Fibroblast of lung (primary cell): ENCODE data around the gene WDR55. TPM values are rescaled to one million over a fixed set of nuclear protein-coding genes. Genes with fewer than 3 reads are reported as not detected.
A peak's percentile ranks its signal among the peaks of the same experiment; 100 is the strongest.
"Not testable (repeated sequence)": the region's sequence is repeated elsewhere in the genome, so short reads cannot be mapped to it uniquely, and the experiment has no call there.

Experiments used
- DNase-seq, 2 donors: peaks; one replicate each; pipeline versions ENCODE4 v3.0.0 to v3.0.0-alpha.2; 2010; ENCODE audit warnings: low read depth in 2 of 2
- H2AFZ ChIP-seq: 2 replicates; pipeline ENCODE4 v1.5.1; 2012; ENCODE audit warnings: low read length, control low read depth, inconsistent platforms
- H3K27ac ChIP-seq: 2 replicates; pipeline ENCODE4 v1.5.1; 2011; ENCODE audit warnings: low read length, control low read depth; ENCODE audit not compliant: insufficient read depth
- H3K27me3 ChIP-seq: 2 replicates; pipeline ENCODE4 v1.5.1; 2011; ENCODE audit warnings: mild to moderate bottlenecking, low read length; ENCODE audit not compliant: control insufficient read depth, insufficient read depth
- H3K36me3 ChIP-seq: 2 replicates; pipeline ENCODE4 v1.5.1; 2011; ENCODE audit warnings: low read length; ENCODE audit not compliant: control insufficient read depth, insufficient read depth
- H3K4me1 ChIP-seq: 2 replicates; pipeline ENCODE4 v1.5.1; 2011; ENCODE audit warnings: low read length; ENCODE audit not compliant: control insufficient read depth, insufficient read depth; ENCODE audit errors: extremely low read depth
- H3K4me2 ChIP-seq: 2 replicates; pipeline ENCODE4 v1.5.1; 2011; ENCODE audit warnings: low read length, control low read depth; ENCODE audit not compliant: insufficient read depth; ENCODE audit errors: extremely low read depth
- H3K4me3 ChIP-seq, 4 experiments: fragments of 200-600 bp in 1 of 4; sonication (generic) in 1 of 4; replicated peaks in 1 of 4; 2 replicates each; pipeline ENCODE4 v1.5.1; 2011 to 2016; ENCODE audit warnings: low read length in 4 of 4, low read depth in 3 of 4, mild to moderate bottlenecking in 3 of 4, control low read depth in 2 of 4, inconsistent platforms in 1 of 4, mixed read lengths in 1 of 4; ENCODE audit not compliant: insufficient read depth in 1 of 4; ENCODE audit errors: control extremely low read depth in 1 of 4
- H3K79me2 ChIP-seq: 2 replicates; pipeline ENCODE4 v1.5.1; 2012; ENCODE audit warnings: mild to moderate bottlenecking, low read length, inconsistent platforms; ENCODE audit not compliant: control insufficient read depth, insufficient read depth
- H3K9ac ChIP-seq: 2 replicates; pipeline ENCODE4 v1.5.1; 2011; ENCODE audit warnings: mild to moderate bottlenecking, low read length, control low read depth; ENCODE audit not compliant: insufficient read depth
- H3K9me3 ChIP-seq: 2 replicates; pipeline ENCODE4 v1.5.1; 2012; ENCODE audit warnings: low read depth, low read length; ENCODE audit not compliant: control insufficient read depth, insufficient read depth
- H4K20me1 ChIP-seq: 2 replicates; pipeline ENCODE4 v1.5.1; 2011; ENCODE audit warnings: low read length; ENCODE audit not compliant: control insufficient read depth, insufficient read depth; ENCODE audit errors: extremely low read depth
- EZH2 ChIP-seq: IDR thresholded peaks from 2 replicates; pipeline ENCODE4 v1.5.1; 2012; ENCODE audit warnings: low read length, control low read depth, mild to moderate bottlenecking; ENCODE audit errors: missing control alignments
- polyA plus RNA-seq, 2 donors: library from polyadenylated mRNA; depleted of rRNA in 1 of 2; stranded (reverse) in 1 of 2; unstranded in 1 of 2; fragments of >200 nt; gene quantifications; 2 replicates each; pipeline ENCODE4 v1.2.1, GENCODE V29; 2011 to 2012; ENCODE audit warnings: missing spikeins in 1 of 2
- total RNA-seq: library from RNA; depleted of rRNA; stranded (reverse); fragments of >200 nt; gene quantifications from 2 replicates; pipeline ENCODE4 v1.2.1, GENCODE V29; 2014
- TF ChIP-seq, protein P1 (sequence below), 2 donors: IDR thresholded peaks in 1 of 2; conservative IDR thresholded peaks in 1 of 2; 1 replicate in 1 of 2; 2 replicates in 1 of 2; pipeline ENCODE4 v1.5.1; 2011 to 2012; ENCODE audit warnings: low read length in 2 of 2, control low read depth in 1 of 2, inconsistent platforms in 1 of 2, low read depth in 1 of 2, mild to moderate bottlenecking in 1 of 2

Gene WDR55
- total and polyA plus RNA-seq, 2 donors (not counting 1 experiment from before 2014, with no cell fraction given), result 18.8 to 28.4 TPM

DNA sequence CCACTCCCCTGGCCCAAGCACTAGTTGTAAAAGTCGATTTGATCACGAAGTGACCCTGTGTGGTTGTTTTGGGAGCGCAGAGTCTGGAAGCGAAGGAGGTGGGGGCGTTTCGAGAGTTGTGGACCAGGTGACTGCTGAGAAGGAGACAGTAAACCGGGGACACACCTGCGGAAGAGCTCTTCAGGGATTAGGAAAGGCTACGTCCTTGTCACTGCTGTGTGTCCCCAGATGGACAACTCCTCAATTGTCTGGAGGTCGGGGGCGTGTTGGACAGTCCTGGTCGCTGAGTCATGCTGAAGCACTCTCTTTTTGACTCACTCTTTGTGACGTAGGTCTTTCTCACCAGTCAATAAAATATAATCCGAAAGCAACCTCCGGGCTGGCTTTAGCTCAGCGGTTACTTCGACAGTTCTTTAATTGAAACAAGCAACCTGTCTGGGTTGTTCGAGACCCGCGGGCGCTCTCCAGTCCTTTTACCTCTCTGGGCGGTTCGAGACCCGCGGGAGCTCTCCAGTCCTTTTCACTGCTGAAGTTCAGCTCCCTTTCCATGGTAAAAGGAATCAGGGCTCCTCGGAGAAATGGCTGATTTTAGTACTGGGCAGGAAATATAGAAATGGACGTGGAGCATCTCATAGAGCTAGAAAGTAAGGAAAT, 46.3 kb downstream of the WDR55 start:
- H3K9me3 ChIP-seq, result no peaks in the 10 kb centered on the region
- H3K4me1 ChIP-seq, result no peaks in the 10 kb centered on the region
- H3K4me3 ChIP-seq, result peak overlapping the region; percentile 49 to 82 (median 64)
- H3K9ac ChIP-seq, result peak overlapping the region; percentile 37
- H4K20me1 ChIP-seq, result no peaks in the 10 kb centered on the region
- no peaks in the 10 kb centered on the region for H3K27me3 ChIP-seq
- no peaks in the 10 kb centered on the region for H3K79me2 ChIP-seq
- no peak for TF ChIP-seq EZH2
- TF ChIP-seq, protein P1, sequence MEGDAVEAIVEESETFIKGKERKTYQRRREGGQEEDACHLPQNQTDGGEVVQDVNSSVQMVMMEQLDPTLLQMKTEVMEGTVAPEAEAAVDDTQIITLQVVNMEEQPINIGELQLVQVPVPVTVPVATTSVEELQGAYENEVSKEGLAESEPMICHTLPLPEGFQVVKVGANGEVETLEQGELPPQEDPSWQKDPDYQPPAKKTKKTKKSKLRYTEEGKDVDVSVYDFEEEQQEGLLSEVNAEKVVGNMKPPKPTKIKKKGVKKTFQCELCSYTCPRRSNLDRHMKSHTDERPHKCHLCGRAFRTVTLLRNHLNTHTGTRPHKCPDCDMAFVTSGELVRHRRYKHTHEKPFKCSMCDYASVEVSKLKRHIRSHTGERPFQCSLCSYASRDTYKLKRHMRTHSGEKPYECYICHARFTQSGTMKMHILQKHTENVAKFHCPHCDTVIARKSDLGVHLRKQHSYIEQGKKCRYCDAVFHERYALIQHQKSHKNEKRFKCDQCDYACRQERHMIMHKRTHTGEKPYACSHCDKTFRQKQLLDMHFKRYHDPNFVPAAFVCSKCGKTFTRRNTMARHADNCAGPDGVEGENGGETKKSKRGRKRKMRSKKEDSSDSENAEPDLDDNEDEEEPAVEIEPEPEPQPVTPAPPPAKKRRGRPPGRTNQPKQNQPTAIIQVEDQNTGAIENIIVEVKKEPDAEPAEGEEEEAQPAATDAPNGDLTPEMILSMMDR (conservative IDR thresholded peaks at IDR 0.05 in 1 of 2, IDR thresholded peaks at IDR 0.05 in 1 of 2; ENCODE audit: low read depth in 1 of 2, low read length in 2 of 2), result no peak
- no peaks in the 10 kb centered on the region for H3K36me3 ChIP-seq
- H2AFZ ChIP-seq, result peak overlapping the region; percentile 92
- peak overlapping the region; percentile 76 for H3K27ac ChIP-seq
- peak; percentile 95 to 97 for DNase-seq
- H3K4me2 ChIP-seq, result peak overlapping the region; percentile 82

DNA sequence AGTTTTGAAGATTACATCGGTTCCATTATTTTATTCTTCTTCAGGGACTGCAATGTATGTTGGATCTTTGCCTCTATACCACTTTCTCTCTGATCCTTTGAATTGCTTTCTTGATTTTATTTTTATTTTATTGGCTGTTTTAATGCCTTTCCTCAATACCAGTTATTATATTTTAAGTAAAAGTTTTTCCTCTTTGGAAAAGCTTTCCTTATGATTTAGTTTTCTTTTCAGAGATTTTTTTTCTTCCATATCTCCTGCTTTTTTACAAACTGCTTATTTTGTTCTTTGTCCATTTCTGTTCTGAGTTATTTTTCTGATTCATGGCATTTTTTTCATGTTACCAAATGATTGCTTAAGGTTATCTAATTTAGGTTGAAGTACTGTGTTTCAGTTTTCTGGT, 47.1 kb downstream of the WDR55 start:
- no peaks in the 10 kb centered on the region for H3K9me3 ChIP-seq
- no peaks in the 10 kb centered on the region for H3K27me3 ChIP-seq
- H3K79me2 ChIP-seq, result no peaks in the 10 kb centered on the region
- H4K20me1 ChIP-seq, result no peaks in the 10 kb centered on the region
- TF ChIP-seq, protein P1 (conservative IDR thresholded peaks at IDR 0.05 in 1 of 2, IDR thresholded peaks at IDR 0.05 in 1 of 2; ENCODE audit: low read depth in 1 of 2, low read length in 2 of 2), result no peak
- TF ChIP-seq EZH2, result no peak
- H3K36me3 ChIP-seq, result no peaks in the 10 kb centered on the region
- no peaks in the 10 kb centered on the region for H3K4me1 ChIP-seq
- no peak overlapping the region for H2AFZ ChIP-seq
- no peak for DNase-seq
- H3K4me3 ChIP-seq, result peak overlapping the region in 1 of 4 experiments; percentile 82
- no peak overlapping the region for H3K9ac ChIP-seq
- no peak overlapping the region for H3K27ac ChIP-seq
- no peak overlapping the region for H3K4me2 ChIP-seq

DNA sequence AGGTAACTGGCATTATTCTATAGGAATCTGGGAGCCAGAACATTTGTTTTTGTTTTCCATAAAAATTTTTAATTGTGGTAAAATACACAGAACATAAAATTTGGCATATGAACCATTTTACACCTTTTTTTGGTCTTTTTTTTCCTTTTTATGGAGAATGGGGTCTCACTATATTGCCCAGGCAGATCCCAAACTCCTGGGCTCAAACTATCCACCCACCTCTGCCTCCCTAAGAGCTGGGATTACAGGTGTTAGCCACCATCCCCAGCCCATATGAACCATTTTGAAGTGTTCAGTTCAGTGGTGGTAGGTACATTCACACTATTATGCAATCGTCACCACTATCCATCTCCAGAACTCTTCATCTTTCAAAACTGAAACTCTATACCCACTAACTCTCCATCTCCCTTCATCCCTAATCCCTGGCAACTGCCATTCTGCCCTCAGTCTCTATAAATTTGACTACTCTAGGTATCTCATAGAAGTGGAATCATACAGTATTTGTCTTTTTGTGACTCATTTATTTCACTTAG, 48.9 kb downstream of the WDR55 start:
- Histone ChIP-seq H3K9ac (no peak overlapping the region), H3K27ac (no peak overlapping the region), H3K79me2 (no peaks in the 10 kb centered on the region), H3K4me1 (no peaks in the 10 kb centered on the region), H3K36me3 (no peaks in the 10 kb centered on the region), H3K27me3 (no peaks in the 10 kb centered on the region), H3K4me3 (no peak overlapping the region), H2AFZ (no peak overlapping the region), H3K4me2 (no peak overlapping the region), H4K20me1 (no peaks in the 10 kb centered on the region), H3K9me3 (no peaks in the 10 kb centered on the region)
- no peak for DNase-seq
- TF ChIP-seq, protein P1 (conservative IDR thresholded peaks at IDR 0.05 in 1 of 2, IDR thresholded peaks at IDR 0.05 in 1 of 2; ENCODE audit: low read depth in 1 of 2, low read length in 2 of 2), result no peak
- TF ChIP-seq EZH2, result no peak

DNA sequence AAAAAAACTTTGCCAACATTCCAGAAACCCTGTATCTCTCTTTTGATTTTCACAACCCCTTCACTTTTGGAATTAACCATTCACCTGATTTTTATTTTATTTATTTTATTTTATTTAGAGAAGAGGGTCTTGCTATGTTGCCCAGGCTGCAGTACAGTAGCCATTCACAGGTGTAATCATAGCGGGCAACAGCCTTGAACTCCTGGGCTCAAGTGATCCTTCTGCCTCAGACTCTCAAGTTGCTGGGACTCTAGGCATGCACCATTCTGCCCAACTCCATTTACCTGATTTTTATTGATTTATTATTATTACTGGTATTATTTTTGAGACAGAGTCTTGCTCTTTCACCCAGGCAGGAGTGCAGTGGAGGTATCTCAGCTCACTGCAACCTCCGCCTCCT, 51.5 kb downstream of the WDR55 start:
- H4K20me1 ChIP-seq, H3K4me3 ChIP-seq, H3K9ac ChIP-seq, H3K4me1 ChIP-seq, H3K27ac ChIP-seq, H3K9me3 ChIP-seq, H3K4me2 ChIP-seq, H3K79me2 ChIP-seq, H2AFZ ChIP-seq, H3K27me3 ChIP-seq, DNase-seq, H3K36me3 ChIP-seq: not testable (repeated sequence)
